ENCODE measurements around the gene LCAT.

Gene LCAT

DNA sequence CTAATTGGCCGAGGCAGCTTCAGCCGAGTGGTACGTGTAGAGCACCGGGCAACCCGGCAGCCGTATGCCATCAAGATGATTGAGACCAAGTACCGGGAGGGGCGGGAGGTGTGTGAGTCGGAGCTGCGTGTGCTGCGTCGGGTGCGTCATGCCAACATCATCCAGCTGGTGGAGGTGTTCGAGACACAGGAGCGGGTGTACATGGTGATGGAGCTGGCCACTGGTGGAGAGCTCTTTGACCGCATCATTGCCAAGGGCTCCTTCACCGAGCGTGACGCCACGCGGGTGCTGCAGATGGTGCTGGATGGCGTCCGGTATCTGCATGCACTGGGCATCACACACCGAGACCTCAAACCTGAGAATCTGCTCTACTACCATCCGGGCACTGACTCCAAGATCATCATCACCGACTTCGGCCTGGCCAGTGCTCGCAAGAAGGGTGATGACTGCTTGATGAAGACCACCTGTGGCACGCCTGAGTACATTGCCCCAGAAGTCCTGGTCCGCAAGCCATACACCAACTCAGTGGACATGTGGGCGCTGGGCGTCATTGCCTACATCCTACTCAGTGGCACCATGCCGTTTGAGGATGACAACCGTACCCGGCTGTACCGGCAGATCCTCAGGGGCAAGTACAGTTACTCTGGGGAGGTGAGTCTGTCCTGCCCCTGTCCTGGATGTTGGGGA, 34.7 kb downstream of the LCAT start:
- DNase-seq (ENCODE audit: low read depth): no peak

DNA sequence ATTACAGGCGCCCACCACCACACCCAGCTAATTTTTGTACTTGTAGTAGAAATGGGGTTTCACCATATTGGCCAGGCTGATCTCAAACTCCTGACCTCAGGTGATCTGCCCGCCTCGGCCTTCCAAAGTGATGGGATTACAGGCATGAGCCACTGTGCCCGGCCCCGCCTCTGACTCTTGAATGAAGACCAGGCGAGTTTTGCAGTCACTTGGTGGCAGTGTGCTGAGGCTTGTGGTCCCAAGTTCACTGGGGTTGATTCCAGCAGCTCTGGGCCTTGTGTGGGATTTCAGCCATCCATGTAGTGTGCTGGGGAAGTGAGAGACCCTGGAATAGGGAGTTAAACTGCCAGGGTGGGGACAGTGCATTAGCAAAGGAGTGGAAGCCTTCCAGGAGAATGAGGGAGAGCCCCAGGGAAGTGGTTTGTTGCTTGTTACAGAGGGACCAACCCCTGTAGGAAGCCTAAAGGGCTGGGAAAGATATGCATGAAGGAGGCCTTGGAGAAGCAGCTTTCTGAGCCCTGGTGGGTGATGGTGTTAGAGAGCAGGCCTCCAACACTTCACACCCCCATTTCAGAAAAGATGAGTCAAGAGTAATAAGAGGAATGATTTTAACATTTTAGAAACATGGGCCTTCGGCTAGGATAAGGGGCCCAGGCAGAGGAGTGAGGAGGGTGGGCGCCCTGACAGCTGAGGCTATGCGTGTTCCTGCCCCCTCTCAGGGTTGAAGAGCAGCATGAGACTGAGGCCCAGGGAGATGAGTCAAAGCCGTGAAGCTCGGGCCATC, 36.3 kb downstream of the LCAT start:
- no peak for DNase-seq (ENCODE audit: low read depth)

DNA sequence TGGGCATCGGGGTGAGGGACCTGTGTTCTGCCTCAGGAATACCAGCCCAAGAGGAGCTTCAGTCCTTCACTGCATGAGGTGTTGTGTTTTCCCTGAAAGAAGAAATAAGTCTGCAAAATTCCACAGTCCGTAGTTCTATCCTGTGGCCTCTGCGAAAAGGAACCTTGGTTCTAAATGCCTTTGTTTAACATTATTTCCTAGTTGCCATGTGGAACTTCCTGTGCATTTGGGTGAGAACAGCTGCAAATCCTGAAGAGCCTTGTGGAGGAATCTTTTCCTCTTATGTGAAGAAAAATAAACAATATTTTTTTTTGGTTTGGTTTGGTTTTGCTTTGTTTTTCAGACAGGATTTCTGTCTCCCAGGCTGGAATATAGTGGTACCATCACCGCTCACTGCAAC, 41.1 kb downstream of the LCAT start:
- DNase-seq (ENCODE audit: low read depth): no peak

DNA sequence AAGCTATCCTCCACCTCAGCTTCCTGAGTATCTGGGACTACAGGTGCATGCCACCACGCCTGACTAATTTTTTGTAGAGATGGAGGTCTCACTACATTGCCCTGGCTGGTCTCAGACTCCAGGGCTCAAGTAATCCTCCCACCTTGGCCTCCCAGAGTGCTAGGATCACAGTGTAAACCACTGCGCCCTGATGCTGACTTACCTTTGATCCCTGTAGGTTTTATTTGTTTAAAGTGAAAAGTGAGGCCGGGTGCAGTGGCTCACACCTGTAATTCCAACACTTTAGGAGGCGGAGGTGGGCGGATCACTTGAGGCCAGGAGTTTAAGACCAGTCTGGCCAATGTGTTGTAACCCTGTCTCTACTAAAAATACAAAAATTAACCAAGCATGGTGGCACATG, 42.2 kb downstream of the LCAT start:
- no peak for DNase-seq (ENCODE audit: low read depth)

DNA sequence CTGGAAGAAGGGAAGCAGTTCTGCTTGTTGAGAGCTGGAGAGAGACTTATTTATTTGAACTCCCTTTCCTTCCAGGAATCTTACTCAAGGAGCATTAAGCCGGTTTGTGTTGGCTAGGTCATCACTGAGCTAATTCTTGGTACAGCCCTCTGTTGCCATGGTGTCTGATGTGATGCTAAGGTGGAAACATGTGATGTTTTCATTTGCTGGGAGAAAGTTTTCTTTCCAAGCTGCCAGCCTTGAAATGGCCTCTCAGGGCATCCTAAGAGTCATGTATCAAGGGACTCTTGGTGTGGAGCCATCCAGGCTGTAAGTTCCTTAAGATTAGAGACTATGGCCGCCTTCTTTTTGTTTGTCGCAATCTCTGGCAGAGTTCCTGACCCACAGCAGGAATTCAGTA, 46.7 kb downstream of the LCAT start:
- DNase-seq (ENCODE audit: low read depth): peak; percentile 92

DNA sequence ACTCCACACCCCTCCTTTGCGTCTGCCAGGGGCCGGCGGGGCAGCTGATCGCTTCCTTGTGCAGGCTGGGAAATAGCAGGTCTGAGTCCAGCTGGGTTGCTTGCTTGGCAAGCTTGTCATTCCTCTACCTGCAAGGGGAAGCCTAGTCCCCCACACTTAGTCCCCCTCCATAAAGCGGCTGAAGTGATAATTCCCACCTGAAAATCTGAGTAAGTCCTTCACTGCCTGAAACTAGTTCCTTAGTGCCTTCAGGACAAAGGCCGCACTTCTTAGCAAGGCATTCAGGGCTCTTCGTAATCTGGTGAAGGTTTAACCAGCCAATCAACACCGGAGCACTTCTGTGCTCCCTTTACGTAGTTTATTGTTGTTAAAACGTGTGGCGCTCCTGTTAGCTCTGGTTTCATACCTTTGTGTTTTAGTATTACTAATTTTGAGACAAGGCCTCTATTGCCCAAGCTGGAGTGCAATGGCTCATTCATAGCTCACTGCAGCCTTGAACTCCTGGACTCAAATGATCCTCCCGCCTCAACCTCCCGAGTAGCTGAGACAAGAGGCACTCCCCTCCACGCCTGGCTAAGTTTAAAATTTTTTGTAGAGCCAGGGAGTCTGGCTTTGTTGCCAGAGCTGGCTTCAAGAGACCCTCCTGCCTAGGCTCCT, 50.0 kb downstream of the LCAT start:
- no peak for DNase-seq (ENCODE audit: low read depth)

DNA sequence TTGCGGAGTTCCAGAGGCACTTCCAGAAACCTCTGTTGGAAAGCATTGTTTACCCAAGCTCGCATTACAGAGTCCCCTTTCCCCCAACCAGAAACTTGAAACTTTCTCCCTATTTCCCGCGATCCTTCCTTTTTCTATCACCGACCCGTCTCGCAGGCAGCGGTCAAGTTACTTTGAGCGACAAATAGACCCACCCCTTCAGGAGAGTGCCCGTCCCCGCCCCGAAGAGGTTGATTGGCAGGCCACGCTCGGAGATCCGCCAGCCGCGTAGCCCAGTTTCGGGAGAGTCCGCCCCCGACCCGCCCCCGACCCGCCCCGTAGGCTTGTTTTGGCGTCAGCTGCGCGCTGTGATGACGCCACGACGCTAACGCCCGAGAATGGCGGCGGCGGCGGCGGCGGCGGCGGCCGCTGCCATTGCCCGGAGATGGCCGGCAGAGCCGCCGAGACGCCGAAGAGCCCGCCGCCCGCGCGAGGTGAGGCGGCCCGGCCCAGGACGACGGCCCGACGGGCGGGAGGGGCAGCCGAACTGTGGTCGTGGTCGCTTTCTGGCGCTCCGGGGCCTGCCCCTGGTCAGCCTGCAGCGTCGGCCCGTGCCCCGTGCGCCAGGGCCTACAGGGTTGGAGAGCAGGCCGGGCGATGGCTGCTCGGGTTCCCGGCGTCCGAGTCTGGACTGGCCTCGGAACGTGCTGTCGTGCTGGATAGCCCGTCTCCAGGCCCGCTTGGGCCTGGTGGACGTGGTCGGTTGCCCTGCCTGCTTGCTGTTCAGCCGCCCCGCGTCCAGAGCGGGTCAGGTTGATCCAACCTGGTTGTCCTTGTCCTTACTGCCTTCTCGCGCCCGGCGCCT, 50.8 kb downstream of the LCAT start, which contains the start of gene PSKH1:
PSKH1 (plus strand) TSS at position 356 of the 844 bp plus-strand sequence. CDS start 15,496 bp downstream, outside the sequence.
- DNase-seq (ENCODE audit: low read depth): peak; percentile 90

DNA sequence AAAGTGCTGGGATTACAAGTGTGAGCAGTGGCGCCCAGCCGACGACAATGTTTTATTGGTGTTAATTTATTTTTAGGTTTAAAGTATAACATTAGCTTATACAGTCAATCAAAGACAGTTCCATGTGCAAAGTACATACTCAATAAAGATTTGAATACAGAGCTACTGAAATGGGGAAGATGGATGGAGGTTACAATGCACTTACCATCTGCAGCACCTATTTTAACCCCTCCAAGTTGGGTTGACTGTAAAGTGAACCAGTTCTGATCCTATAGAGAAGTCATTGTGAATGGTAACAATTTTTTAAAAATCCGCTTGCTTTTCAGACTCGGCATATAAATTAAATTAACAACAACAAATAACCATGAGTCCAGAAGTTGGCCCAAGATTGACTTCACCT, 51.5 kb downstream of the LCAT start:
- no peak for DNase-seq (ENCODE audit: low read depth)
